GM23248 (cell line): ENCODE data around the gene LCE2D. TPM values are rescaled to one million over a fixed set of nuclear protein-coding genes. Genes with fewer than 3 reads are reported as not detected.
A peak's percentile ranks its signal among the peaks of the same experiment; 100 is the strongest.

Source experiments
- DNase-seq: peaks from one replicate; pipeline ENCODE4 v3.0.0-alpha.2; 2015
- H2AFZ ChIP-seq: fragments of 200-600 bp; sonication (generic); 2 replicates; pipeline ENCODE4 v1.6.1; 2016; ENCODE audit warnings: antibody characterized with exemption
- H3F3A ChIP-seq: fragments of 200-600 bp; sonication (generic); 2 replicates; pipeline ENCODE4 v1.6.1; 2016; ENCODE audit warnings: mild to moderate bottlenecking, antibody characterized with exemption, mixed run types; ENCODE audit not compliant: insufficient read depth
- H3K27ac ChIP-seq: fragments of 200-600 bp; sonication (generic); 2 replicates; pipeline ENCODE4 v1.5.1; 2016; ENCODE audit warnings: mild to moderate bottlenecking
- H3K27me3 ChIP-seq: fragments of 200-600 bp; sonication (generic); replicated peaks from 2 replicates; pipeline ENCODE4 v1.6.1; 2016; ENCODE audit warnings: mild to moderate bottlenecking; ENCODE audit not compliant: insufficient read depth
- H3K36me3 ChIP-seq: fragments of 200-600 bp; sonication (generic); 2 replicates; pipeline ENCODE4 v1.6.1; 2016; ENCODE audit warnings: low read depth, mild to moderate bottlenecking
- H3K4me1 ChIP-seq: fragments of 200-600 bp; sonication (generic); 2 replicates; pipeline ENCODE4 v1.6.1; 2016; ENCODE audit warnings: mild to moderate bottlenecking; ENCODE audit not compliant: insufficient read depth
- H3K4me2 ChIP-seq: fragments of 200-600 bp; sonication (generic); one replicate; pipeline ENCODE4 v1.6.1; 2016; ENCODE audit warnings: mild to moderate bottlenecking; ENCODE audit not compliant: unreplicated experiment
- H3K4me3 ChIP-seq: fragments of 200-600 bp; sonication (generic); 2 replicates; pipeline ENCODE4 v1.5.1; 2016; ENCODE audit warnings: mild to moderate bottlenecking
- H3K79me2 ChIP-seq: fragments of 200-600 bp; sonication (generic); 2 replicates; pipeline ENCODE4 v1.6.1; 2016; ENCODE audit warnings: mild to moderate bottlenecking; ENCODE audit not compliant: insufficient read depth
- H3K9ac ChIP-seq: fragments of 200-600 bp; sonication (generic); 2 replicates; pipeline ENCODE4 v1.6.1; 2016; ENCODE audit warnings: mild to moderate bottlenecking
- H3K9me2 ChIP-seq: fragments of 200-600 bp; sonication (generic); 2 replicates; pipeline ENCODE4 v1.6.1; 2016; ENCODE audit warnings: mixed run types, mild to moderate bottlenecking, moderate library complexity; ENCODE audit not compliant: insufficient read depth
- H3K9me3 ChIP-seq: fragments of 200-600 bp; sonication (generic); one replicate; pipeline ENCODE4 v1.6.1; 2017; ENCODE audit warnings: low read depth
- H4K20me1 ChIP-seq: fragments of 200-600 bp; sonication (generic); 2 replicates; pipeline ENCODE4 v1.6.0; 2016; ENCODE audit not compliant: insufficient read depth
- EZH2 ChIP-seq: fragments of 200-600 bp; sonication (generic); IDR thresholded peaks from 2 replicates; pipeline ENCODE4 v1.6.1; 2018; ENCODE audit warnings: antibody characterized with exemption, mild to moderate bottlenecking; ENCODE audit not compliant: insufficient read depth, poor library complexity, severe bottlenecking
- EZH2phosphoT487 ChIP-seq: fragments of 200-600 bp; sonication (generic); IDR thresholded peaks from 2 replicates; pipeline ENCODE4 v1.6.1; 2018; ENCODE audit warnings: antibody characterized with exemption, moderate library complexity, mild to moderate bottlenecking, low read depth; ENCODE audit not compliant: insufficient read depth
- WGBS, 2 experiments: methylation state at CpG; one replicate each; pipeline ENCODE4 v1.1.6; 2015 to 2017; ENCODE audit warnings: low lambda C conversion rate in 2 of 2, low coverage in 1 of 2; ENCODE audit errors: missing lambda C conversion rate in 2 of 2; 5-methylcytosine and 5-hydroxymethylcytosine counted together
- in situ Hi-C: fragments of 300-500 bp; cut with MboI; formaldehyde crosslinking; loops from 2 replicates; pipeline ENCODE4 v1.15.0; 2020
- polyA plus RNA-seq: library from polyadenylated mRNA; unstranded; fragments of >200 nt; fragmentation: Nextera tagmentation; extraction: Ambion mirVana; gene quantifications from 2 replicates; pipeline ENCODE4 v1.2.1, GENCODE V29; 2016
- total RNA-seq: library from RNA; depleted of rRNA; stranded (reverse); fragments of >200 nt; shearing (Covaris generic); gene quantifications from 2 replicates; pipeline ENCODE4 v1.2.3, GENCODE V29; 2014

The LCE2D gene
- total and polyA plus RNA-seq, 2 experiments from 2014 or later = not detected

- H3K36me3 ChIP-seq = no peaks in the 10 kb centered on the region
- H3F3A ChIP-seq = no peaks in the 10 kb centered on the region
- H3K4me1 ChIP-seq = no peaks in the 10 kb centered on the region
- H3K4me3 ChIP-seq = no peak overlapping the region
- H3K4me2 ChIP-seq = no peak overlapping the region
- no peaks in the 10 kb centered on the region for H4K20me1 ChIP-seq
- no peaks in the 10 kb centered on the region for H3K79me2 ChIP-seq
- TF ChIP-seq EZH2phosphoT487 (no peak), EZH2 (no peak)
- H3K27me3 ChIP-seq = peaks cover 22% of the 10 kb centered on the region
- in situ Hi-C loops = no loop called here
- WGBS, 2 experiments = 12 to 17% methylated on average over 3 of the region's 3 CpGs
- no peaks in the 10 kb centered on the region for H3K9me2 ChIP-seq
- no peak overlapping the region for H3K27ac ChIP-seq
- no peak overlapping the region for H2AFZ ChIP-seq
- H3K9me3 ChIP-seq = no peaks in the 10 kb centered on the region
- H3K9ac ChIP-seq = no peak overlapping the region
- DNase-seq = no peak
Measured at GRCh38 chr1:152643945-152644344, 19.2 kb upstream of the LCE2D start.

DNA sequence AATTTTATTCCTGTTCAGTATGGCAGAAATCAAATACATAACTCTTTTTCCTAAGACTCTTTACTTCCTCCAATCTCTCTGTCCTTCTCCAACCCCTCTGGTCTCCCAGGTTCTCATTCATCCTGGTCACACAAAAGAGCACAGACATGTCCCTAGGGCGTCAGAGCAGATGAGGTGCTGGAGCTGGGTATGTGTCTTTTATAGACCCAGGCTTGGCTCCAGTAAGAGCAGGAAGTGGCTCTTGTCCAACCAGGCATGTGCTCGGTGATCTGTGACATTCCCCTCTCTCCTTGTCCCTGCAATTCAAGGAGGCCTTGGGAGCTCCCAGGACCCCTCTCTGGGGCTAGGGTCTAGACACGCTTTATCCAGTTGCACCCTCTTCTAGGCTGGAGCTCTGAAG lies 18.0 kb upstream of the LCE2D start:
- WGBS, 2 experiments = 10 to 15% methylated on average over 3 of the region's 3 CpGs
- no peaks in the 10 kb centered on the region for H3K9me3 ChIP-seq
- in situ Hi-C loops = no loop called here
- H3F3A ChIP-seq = no peaks in the 10 kb centered on the region
- H3K4me2 ChIP-seq = no peak overlapping the region
- no peaks in the 10 kb centered on the region for H3K4me1 ChIP-seq
- no peak for DNase-seq
- H2AFZ ChIP-seq = no peak overlapping the region
- no peaks in the 10 kb centered on the region for H4K20me1 ChIP-seq
- H3K9me2 ChIP-seq = no peaks in the 10 kb centered on the region
- H3K9ac ChIP-seq = no peak overlapping the region
- no peaks in the 10 kb centered on the region for H3K79me2 ChIP-seq
- H3K36me3 ChIP-seq = no peaks in the 10 kb centered on the region
- TF ChIP-seq EZH2 (no peak), EZH2phosphoT487 (no peak)
- peaks cover 22% of the 10 kb centered on the region for H3K27me3 ChIP-seq
- no peak overlapping the region for H3K4me3 ChIP-seq
- no peak overlapping the region for H3K27ac ChIP-seq

GRCh38 chr1:152646656-152647055 lies 16.5 kb upstream of the LCE2D start:
- in situ Hi-C loops = no loop called here
- peak; percentile 54 for DNase-seq
- H3K9me3 ChIP-seq = no peaks in the 10 kb centered on the region

DNA sequence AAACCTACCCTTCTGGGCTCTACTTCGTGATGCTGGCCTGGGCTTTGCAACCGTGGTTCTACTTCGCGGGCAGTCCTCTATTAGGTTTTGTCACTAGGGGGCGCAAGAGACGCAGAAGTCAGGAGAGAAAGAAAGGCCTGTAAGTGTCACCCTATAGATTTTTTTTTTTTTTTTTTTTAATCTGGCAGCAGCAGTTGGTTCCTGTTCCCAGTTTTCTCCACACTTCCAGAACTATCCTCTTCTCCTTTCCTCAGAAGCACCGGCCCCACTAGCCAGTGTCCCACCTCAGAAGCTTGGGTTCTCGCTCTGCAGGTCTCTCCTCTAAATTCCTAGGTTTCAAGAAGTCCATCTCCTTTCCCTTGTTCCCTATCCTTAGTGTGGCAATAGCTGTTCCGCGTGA lies 9.1 kb upstream of the LCE2D start:
- no peak overlapping the region for H3K27ac ChIP-seq
- no peaks in the 10 kb centered on the region for H3K36me3 ChIP-seq
- H3K9me3 ChIP-seq = no peaks in the 10 kb centered on the region
- H4K20me1 ChIP-seq = no peaks in the 10 kb centered on the region
- H3K4me2 ChIP-seq = no peak overlapping the region
- 21 to 28% methylated on average over 10 of the region's 10 CpGs for WGBS, 2 experiments
- peaks cover 11% of the 10 kb centered on the region; the same call in 1 of the 2 replicates for H3K4me1 ChIP-seq
- peak overlapping the region; percentile 49; the same call in 1 of the 2 replicates for H2AFZ ChIP-seq
- no peak for TF ChIP-seq EZH2
- no peak for TF ChIP-seq EZH2phosphoT487
- DNase-seq = peak; percentile 74
- H3K4me3 ChIP-seq = no peak overlapping the region
- no peaks in the 10 kb centered on the region for H3K79me2 ChIP-seq
- no peaks in the 10 kb centered on the region for H3K27me3 ChIP-seq
- no peaks in the 10 kb centered on the region for H3K9me2 ChIP-seq
- in situ Hi-C loops = loop anchor here (25.0 kb wide), 1 partner anchor 558 kb away; the partner anchor contains the start of genes LELP1 and PRR9
- no peak overlapping the region for H3K9ac ChIP-seq
- H3F3A ChIP-seq = no peaks in the 10 kb centered on the region

More at GRCh38 chr1:152646656-152647055, 16.5 kb upstream of the LCE2D start:
- no peaks in the 10 kb centered on the region for H4K20me1 ChIP-seq
- peaks cover 22% of the 10 kb centered on the region for H3K27me3 ChIP-seq
- H3K4me1 ChIP-seq = no peaks in the 10 kb centered on the region
- no peak overlapping the region for H3K27ac ChIP-seq
- H3K36me3 ChIP-seq = no peaks in the 10 kb centered on the region
- no peaks in the 10 kb centered on the region for H3K79me2 ChIP-seq
- TF ChIP-seq EZH2phosphoT487 (no peak), EZH2 (no peak)
- H2AFZ ChIP-seq = no peak overlapping the region
- H3K4me3 ChIP-seq = no peak overlapping the region
- no peak overlapping the region for H3K9ac ChIP-seq
- no peaks in the 10 kb centered on the region for H3F3A ChIP-seq
- H3K4me2 ChIP-seq = peak overlapping the region; percentile 2
- no peaks in the 10 kb centered on the region for H3K9me2 ChIP-seq

GRCh38 chr1:152656459-152656858 lies 6.7 kb upstream of the LCE2D start:
- no peak overlapping the region for H3K4me3 ChIP-seq
- TF ChIP-seq EZH2 = no peak
- no peak for TF ChIP-seq EZH2phosphoT487
- no peak for DNase-seq
- peaks cover 11% of the 10 kb centered on the region; the same call in 1 of the 2 replicates for H3K4me1 ChIP-seq
- no peak overlapping the region for H3K9ac ChIP-seq
- no peaks in the 10 kb centered on the region for H3F3A ChIP-seq
- no peaks in the 10 kb centered on the region for H3K79me2 ChIP-seq
- H3K27ac ChIP-seq = no peak overlapping the region
- no peaks in the 10 kb centered on the region for H3K27me3 ChIP-seq
- in situ Hi-C loops = loop anchor here (25.0 kb wide), 1 partner anchor 556 kb away; the partner anchor contains the start of genes LELP1 and PRR9
- no peaks in the 10 kb centered on the region for H3K9me3 ChIP-seq
- no peaks in the 10 kb centered on the region for H4K20me1 ChIP-seq
- no peak overlapping the region for H3K4me2 ChIP-seq
- H2AFZ ChIP-seq = no peak overlapping the region
- no peaks in the 10 kb centered on the region for H3K9me2 ChIP-seq
- H3K36me3 ChIP-seq = no peaks in the 10 kb centered on the region
- 28 to 56% methylated on average over 2 of the region's 2 CpGs for WGBS, 2 experiments
